Left ventricle myocardium inferior (tissue), 1 donor: ENCODE data around the gene TIMP2. TPM values are rescaled to one million over a fixed set of nuclear protein-coding genes. Genes with fewer than 3 reads are reported as not detected.

ENCODE experiments used
- DNase-seq: peaks from one replicate; pipeline ENCODE4 v3.0.0-alpha.2; 2020
- H3K27ac ChIP-seq: fragments of 200-600 bp; replicated peaks from 2 replicates; pipeline ENCODE4 v1.8.0; 2021
- H3K27me3 ChIP-seq: fragments of 200-600 bp; 2 replicates; pipeline ENCODE4 v1.8.0; 2021; ENCODE audit warnings: low read depth
- H3K36me3 ChIP-seq: fragments of 200-600 bp; 2 replicates; pipeline ENCODE4 v1.8.0; 2021
- H3K4me1 ChIP-seq: fragments of 200-600 bp; 2 replicates; pipeline ENCODE4 v1.8.0; 2021
- H3K4me3 ChIP-seq: fragments of 200-600 bp; 2 replicates; pipeline ENCODE4 v1.8.0; 2021; ENCODE audit warnings: mild to moderate bottlenecking, moderate library complexity
- H3K9me3 ChIP-seq: fragments of 200-600 bp; replicated peaks from 2 replicates; pipeline ENCODE4 v1.8.0; 2021
- intact Hi-C: fragments of 100-400 bp; cut with micrococcal nuclease; formaldehyde crosslinking; loops from one replicate; pipeline ENCODE4 v1.11.0; 2022
- total RNA-seq: library from RNA; stranded (reverse); fragmentation: NEBNext Ultra II Directional; extraction: Animal tissue kit (Norgen Biotek cat#: 25700); gene quantifications from one replicate; pipeline ENCODE4 v1.2.1, GENCODE V29; 2021
- TF ChIP-seq, protein P1 (sequence below): fragments of 200-600 bp; IDR thresholded peaks from 2 replicates; pipeline ENCODE4 v1.8.0; 2021; ENCODE audit warnings: antibody characterized with exemption, mild to moderate bottlenecking, borderline replicate concordance
- donor health status: DM: no; HTN: yes; CAD: no; lungs with severe emphysema.

Gene TIMP2
- total RNA-seq, 1 donor from 2014 or later: 91.8 TPM

GRCh38 chr17:78825696-78826095, 99.5 kb downstream of the TIMP2 start:
- Histone ChIP-seq H3K36me3 (peaks cover 97% of the 10 kb centered on the region), H3K27me3 (no peaks in the 10 kb centered on the region), H3K9me3 (no peaks in the 10 kb centered on the region), H3K4me3 (no peak overlapping the region), H3K4me1 (no peaks in the 10 kb centered on the region), H3K27ac (no peak overlapping the region)
- DNase-seq: no peak
- intact Hi-C loops: no loop called here
- TF ChIP-seq, protein P1, sequence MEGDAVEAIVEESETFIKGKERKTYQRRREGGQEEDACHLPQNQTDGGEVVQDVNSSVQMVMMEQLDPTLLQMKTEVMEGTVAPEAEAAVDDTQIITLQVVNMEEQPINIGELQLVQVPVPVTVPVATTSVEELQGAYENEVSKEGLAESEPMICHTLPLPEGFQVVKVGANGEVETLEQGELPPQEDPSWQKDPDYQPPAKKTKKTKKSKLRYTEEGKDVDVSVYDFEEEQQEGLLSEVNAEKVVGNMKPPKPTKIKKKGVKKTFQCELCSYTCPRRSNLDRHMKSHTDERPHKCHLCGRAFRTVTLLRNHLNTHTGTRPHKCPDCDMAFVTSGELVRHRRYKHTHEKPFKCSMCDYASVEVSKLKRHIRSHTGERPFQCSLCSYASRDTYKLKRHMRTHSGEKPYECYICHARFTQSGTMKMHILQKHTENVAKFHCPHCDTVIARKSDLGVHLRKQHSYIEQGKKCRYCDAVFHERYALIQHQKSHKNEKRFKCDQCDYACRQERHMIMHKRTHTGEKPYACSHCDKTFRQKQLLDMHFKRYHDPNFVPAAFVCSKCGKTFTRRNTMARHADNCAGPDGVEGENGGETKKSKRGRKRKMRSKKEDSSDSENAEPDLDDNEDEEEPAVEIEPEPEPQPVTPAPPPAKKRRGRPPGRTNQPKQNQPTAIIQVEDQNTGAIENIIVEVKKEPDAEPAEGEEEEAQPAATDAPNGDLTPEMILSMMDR: no peak

- intact Hi-C loops: no loop called here
- Histone ChIP-seq H3K4me3 (no peak overlapping the region), H3K27ac (no peak overlapping the region), H3K9me3 (no peaks in the 10 kb centered on the region), H3K36me3 (peaks cover 97% of the 10 kb centered on the region), H3K27me3 (no peaks in the 10 kb centered on the region), H3K4me1 (peaks cover 5% of the 10 kb centered on the region)
- TF ChIP-seq, protein P1: no peak
- DNase-seq: no peak
These were observed 100.9 kb downstream of the TIMP2 start for GRCh38 chr17:78824240-78824639.

DNA sequence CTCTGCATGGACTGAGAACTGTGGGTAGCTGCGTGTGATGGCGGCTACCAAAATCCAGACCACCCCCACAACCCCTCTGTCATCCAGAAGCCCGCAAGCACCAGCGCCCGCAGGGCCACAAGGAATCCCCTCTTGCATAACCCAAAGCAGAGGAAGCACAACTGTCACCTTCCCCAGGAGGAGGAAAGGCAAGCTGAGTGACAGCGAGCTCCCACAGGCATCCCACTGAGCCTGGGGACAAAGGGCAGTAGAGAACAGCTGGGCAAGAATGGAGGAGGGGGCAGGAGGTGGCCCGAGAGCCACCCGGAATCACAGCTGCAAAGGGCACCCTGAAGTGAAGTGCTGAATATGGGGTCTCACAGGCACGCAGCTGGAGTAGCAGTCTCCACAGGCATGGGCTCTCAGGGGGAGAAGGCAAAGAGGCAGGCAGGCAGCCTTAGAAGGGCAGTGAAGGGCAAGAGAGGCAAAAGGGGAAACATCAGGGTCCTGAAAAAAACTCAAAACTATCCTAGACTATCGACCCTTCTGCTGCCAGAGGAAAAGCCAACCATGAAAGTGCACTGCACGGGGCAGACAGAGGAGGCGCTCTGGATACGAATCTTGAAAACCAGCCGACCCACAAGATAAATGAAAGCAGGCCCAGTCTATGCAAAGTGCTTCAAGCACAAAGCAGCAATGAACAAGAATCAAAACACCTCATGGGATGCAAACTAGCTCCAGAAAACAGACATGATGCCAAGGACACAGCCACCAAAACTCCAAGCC, 101.7 kb downstream of the TIMP2 start:
- no peaks in the 10 kb centered on the region for H3K27me3 ChIP-seq
- TF ChIP-seq, protein P1: no peak
- no peaks in the 10 kb centered on the region for H3K9me3 ChIP-seq
- no peak overlapping the region for H3K4me3 ChIP-seq
- H3K36me3 ChIP-seq: peaks cover 97% of the 10 kb centered on the region
- H3K27ac ChIP-seq: no peak overlapping the region
- H3K4me1 ChIP-seq: peaks cover 13% of the 10 kb centered on the region
- intact Hi-C loops: no loop called here
- DNase-seq: no peak

GRCh38 chr17:78822552-78822951, 102.6 kb downstream of the TIMP2 start:
- intact Hi-C loops: no loop called here
- peaks cover 14% of the 10 kb centered on the region for H3K4me1 ChIP-seq
- TF ChIP-seq, protein P1: no peak
- H3K27ac ChIP-seq: no peak overlapping the region
- no peaks in the 10 kb centered on the region for H3K9me3 ChIP-seq
- H3K36me3 ChIP-seq: peaks cover 97% of the 10 kb centered on the region
- H3K27me3 ChIP-seq: no peaks in the 10 kb centered on the region
- no peak overlapping the region for H3K4me3 ChIP-seq
- no peak for DNase-seq

DNA sequence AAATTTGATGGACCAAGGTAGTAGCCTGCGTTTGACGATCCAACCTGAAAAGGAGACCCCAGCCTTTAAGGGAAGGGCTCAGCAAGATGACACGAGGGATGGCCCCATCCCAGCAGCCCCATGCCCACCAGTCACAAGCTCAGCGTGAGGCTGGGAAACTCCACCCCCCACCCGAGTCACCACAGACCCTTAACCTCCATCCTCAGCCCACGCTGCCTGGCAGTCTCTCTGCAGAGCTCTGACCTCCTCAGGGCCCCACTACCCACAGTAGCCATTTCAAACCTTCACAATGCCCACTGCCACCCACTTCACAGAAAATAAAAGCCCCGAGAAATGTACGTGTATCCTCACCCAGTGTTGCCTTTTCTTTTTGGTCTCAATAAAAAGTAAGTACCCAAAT, 103.2 kb downstream of the TIMP2 start:
- TF ChIP-seq, protein P1: no peak
- no peak overlapping the region for H3K4me3 ChIP-seq
- intact Hi-C loops: no loop called here
- peaks cover 97% of the 10 kb centered on the region for H3K36me3 ChIP-seq
- DNase-seq: no peak
- H3K27ac ChIP-seq: no peak overlapping the region
- H3K9me3 ChIP-seq: no peaks in the 10 kb centered on the region
- peaks cover 14% of the 10 kb centered on the region for H3K4me1 ChIP-seq
- H3K27me3 ChIP-seq: no peaks in the 10 kb centered on the region
